ENCODE results near the gene SEC14L3.
"Not testable (repeated sequence)": the region's sequence is repeated elsewhere in the genome, so short reads cannot be mapped to it uniquely, and the experiment has no call there.

DNA sequence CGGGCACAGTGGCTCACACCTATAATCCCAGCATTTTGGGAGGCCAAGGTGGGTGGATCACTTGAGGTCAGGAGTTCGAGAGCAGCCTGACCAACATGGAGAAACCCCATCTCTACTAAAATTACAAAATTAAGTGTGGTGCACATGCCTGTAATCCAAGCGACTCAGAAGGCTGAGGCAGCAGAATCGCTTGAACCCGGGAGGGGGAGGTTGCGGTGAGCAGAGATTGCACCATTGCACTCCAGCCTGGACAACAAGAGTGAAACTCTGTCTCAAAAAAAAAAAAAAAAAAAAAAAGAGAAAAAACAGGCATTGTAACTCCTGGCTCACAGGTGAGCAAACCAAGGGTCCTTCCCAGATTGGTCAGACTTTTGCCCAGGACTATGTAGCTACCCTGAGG is 11.3 kb downstream of the SEC14L3 start:
- TF ChIP-seq, protein P1, sequence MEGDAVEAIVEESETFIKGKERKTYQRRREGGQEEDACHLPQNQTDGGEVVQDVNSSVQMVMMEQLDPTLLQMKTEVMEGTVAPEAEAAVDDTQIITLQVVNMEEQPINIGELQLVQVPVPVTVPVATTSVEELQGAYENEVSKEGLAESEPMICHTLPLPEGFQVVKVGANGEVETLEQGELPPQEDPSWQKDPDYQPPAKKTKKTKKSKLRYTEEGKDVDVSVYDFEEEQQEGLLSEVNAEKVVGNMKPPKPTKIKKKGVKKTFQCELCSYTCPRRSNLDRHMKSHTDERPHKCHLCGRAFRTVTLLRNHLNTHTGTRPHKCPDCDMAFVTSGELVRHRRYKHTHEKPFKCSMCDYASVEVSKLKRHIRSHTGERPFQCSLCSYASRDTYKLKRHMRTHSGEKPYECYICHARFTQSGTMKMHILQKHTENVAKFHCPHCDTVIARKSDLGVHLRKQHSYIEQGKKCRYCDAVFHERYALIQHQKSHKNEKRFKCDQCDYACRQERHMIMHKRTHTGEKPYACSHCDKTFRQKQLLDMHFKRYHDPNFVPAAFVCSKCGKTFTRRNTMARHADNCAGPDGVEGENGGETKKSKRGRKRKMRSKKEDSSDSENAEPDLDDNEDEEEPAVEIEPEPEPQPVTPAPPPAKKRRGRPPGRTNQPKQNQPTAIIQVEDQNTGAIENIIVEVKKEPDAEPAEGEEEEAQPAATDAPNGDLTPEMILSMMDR (conservative IDR thresholded peaks at IDR 0.05; ENCODE audit: low read length): not testable (repeated sequence)
- TF ChIP-seq EZH2phosphoT487 (IDR thresholded peaks at IDR 0.05; ENCODE audit: borderline replicate concordance, low read depth, low read length): not testable (repeated sequence)

Measured in OCI-LY7 (cell line).